EL (cell line): ENCODE measurements around the gene BAD.

ENCODE experiments used
- DNase-seq: peaks from one replicate; pipeline ENCODE4 v3.0.0-alpha.2; 2016

Gene BAD

GRCh38 chr11:64275031-64275800 is 9.2 kb downstream of the BAD start:
- no peak for DNase-seq

GRCh38 chr11:64269540-64270220 is 14.8 kb downstream of the BAD start:
- peak; percentile 100 for DNase-seq

- peak; percentile 68 for DNase-seq
Measured at GRCh38 chr11:64268893-64269539, 15.4 kb downstream of the BAD start.

- DNase-seq: peak; percentile 79
Measured at GRCh38 chr11:64268025-64268892, 16.2 kb downstream of the BAD start.

- no peak for DNase-seq
Measured at GRCh38 chr11:64267207-64267945, 17.1 kb downstream of the BAD start.

- peak; percentile 70 for DNase-seq
Measured at GRCh38 chr11:64266339-64266738, 18.1 kb downstream of the BAD start.

GRCh38 chr11:64265176-64266160 is 19.0 kb downstream of the BAD start:
- DNase-seq: no peak

- no peak for DNase-seq
Measured at GRCh38 chr11:64264371-64264852, 20.1 kb downstream of the BAD start.

GRCh38 chr11:64263947-64264317 is 20.5 kb downstream of the BAD start:
- no peak for DNase-seq

GRCh38 chr11:64263021-64263946 is 21.2 kb downstream of the BAD start:
- DNase-seq: peak; percentile 86

GRCh38 chr11:64262271-64263002 is 22.0 kb downstream of the BAD start:
- DNase-seq: no peak

- DNase-seq: no peak
Measured at GRCh38 chr11:64261556-64262080, 22.8 kb downstream of the BAD start.

- no peak for DNase-seq
Measured at GRCh38 chr11:64260147-64260708, 24.2 kb downstream of the BAD start.

GRCh38 chr11:64259533-64260067 is 24.9 kb downstream of the BAD start:
- no peak for DNase-seq

GRCh38 chr11:64258946-64259532 is 25.4 kb downstream of the BAD start:
- DNase-seq: no peak

GRCh38 chr11:64258356-64258755 is 26.1 kb downstream of the BAD start:
- no peak for DNase-seq

GRCh38 chr11:64256300-64256699 is 28.2 kb downstream of the BAD start:
- no peak for DNase-seq
